Esophagus mucosa (tissue), 1 donor: Measurements from ENCODE around the gene HES2. TPM values are rescaled to one million over a fixed set of nuclear protein-coding genes. Genes with fewer than 3 reads are reported as not detected.
"Not testable (repeated sequence)": the region's sequence is repeated elsewhere in the genome, so short reads cannot be mapped to it uniquely, and the experiment has no call there.

ENCODE experiments used
- ATAC-seq: fragments of 200-7000 bp; cut with Tn5 transposase; one replicate; pipeline ENCODE4 v1.9.1; 2020
- total RNA-seq: library from RNA; stranded (reverse); gene quantifications from one replicate; pipeline ENCODE4 v1.2.4, GENCODE V29; 2023
- donor health status: DM: yes; HTN: yes; CAD: no.

HES2 gene
- total RNA-seq, 1 donor from 2014 or later = 47.3 TPM

DNA sequence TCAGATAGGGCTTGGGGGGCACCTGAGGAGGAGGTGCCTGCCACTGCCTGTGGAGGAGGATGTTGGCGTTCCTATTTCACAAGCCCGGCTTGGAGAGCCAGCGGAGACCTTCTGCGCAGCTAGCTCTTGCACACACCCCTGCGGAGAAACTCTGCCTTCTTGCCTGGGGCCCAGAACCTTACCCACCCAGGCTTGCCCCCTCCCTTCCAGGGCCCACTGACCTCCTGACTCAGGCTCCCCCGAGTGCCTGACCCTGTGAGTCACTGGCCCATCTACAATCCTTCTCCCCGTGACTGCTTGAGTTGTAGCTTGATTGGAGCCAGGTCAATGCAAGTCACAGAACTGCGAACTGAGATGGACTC, 3.4 kb downstream of the HES2 start:
- no peak for ATAC-seq

DNA sequence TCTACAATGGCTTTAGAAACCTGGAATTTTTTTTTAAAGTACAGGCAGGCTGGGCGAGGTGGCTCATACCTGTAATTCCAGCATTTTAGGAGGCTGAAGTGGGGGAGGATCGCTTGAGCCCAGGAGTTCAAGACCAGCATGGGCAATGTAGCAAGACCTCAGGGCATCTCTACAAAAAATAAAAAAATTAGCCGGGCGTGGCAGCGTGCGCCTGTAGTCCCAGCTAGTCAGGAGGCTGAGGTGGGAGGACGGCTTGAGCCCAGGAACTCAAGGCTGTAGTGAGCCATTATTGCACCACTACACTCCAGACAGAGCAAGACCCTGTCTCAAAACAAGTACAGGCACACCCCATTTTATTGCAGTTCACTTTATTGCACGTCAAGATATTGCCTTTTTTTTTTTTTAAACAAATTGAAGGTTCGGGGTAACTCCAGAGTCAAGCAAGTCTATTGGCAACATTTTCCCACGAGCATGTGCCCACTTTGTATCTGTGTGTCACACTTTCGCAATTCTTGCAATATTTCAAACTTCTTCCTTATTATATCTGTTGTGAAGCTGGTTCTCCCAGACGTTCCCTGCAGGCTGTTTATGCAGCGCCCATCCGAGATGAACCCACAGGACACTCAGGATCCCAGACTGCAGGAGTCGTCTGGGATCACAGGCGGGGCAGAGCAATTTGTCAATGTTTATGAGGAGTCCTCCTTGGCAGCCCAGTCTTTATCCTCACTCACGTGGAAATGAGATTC, 4.7 kb downstream of the HES2 start:
- ATAC-seq = peak; percentile 37

DNA sequence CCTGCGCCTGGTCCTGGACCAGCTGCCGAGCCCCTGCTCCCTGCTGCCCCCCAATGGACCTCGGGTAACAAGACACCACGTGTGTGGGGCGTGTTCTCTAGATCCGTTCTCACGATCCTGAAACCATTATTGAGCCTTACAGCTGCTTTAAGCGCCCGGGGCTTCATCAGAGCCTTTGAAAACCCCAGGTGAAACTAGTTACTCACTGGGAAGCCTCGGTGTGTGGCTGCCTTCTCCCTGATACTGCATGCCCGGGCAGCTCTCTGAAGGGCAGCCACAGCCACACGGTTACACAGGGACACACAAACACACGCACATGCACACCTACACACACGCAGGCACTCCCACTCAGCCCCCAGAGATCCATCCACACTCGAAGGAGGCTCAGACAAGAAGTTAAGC, 5.3 kb downstream of the HES2 start:
- ATAC-seq = peak; percentile 83

DNA sequence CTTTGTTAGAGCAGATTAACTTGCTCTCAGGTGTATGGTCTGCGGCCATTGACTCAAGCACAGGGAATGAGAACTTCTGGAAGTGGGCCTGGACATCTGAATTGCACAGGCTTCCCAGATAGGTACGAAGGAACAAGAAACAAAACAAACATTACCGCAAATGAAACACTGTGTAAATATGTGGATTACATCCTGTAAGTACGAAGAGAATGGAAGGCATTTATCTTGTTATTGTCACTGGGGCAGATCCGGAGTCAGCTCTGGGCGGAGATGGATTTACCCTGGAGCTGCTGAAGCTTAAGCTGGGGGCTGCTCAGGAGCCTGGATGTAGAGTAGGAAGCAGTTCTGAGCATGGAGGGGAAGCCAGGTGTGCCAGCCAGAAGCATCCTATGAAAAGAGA, 6.8 kb downstream of the HES2 start:
- no peak for ATAC-seq

DNA sequence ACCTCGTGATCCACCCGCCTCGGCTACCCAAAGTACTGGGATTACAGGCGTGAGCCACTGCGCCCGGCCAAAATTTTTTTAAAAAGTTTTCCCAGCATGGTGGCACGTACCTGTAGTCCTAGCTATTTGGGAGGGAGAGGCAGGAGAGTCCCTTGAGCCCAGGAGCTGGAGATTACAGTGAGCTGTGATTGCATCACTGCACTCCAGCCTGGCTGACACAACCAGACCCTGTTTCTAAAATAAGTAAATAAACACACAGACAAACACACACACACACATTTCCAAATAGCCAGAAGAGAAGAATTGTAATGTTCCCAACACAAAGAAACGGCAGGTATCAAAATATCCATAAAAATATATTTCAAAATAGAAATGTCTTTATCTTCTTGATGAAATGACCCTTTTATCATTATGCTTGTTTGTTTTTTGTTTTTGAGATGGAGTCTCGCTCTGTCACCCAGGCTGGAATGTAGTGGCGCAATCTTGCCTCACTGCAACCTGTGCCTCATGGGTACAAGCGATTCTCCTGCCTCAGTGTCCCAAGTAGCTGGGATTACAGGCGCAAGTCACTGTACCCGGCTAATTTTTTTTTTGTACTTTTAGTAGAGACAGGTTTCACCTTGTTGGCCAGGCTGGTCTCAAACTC, 9.3 kb downstream of the HES2 start:
- no peak for ATAC-seq

DNA sequence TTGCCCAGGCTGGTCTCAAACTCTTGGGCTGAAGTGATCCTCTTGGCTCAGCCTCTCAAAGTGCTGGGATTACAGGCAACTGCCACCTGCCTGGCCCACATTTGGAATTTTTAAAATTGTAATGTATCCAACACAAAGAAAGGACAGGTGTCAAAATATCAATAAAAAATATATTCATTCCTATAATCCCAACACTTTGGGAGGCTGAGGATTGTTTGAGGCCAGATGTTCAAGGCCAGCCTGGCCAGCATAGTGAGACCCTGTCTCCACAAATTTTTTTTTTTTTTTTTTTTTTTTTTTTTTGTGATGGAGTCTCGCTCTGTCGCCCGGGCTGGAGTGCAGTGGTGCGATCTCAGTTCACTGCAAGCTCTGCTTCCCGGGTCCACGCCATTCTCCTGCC, 10.0 kb downstream of the HES2 start:
- ATAC-seq = no peak

DNA sequence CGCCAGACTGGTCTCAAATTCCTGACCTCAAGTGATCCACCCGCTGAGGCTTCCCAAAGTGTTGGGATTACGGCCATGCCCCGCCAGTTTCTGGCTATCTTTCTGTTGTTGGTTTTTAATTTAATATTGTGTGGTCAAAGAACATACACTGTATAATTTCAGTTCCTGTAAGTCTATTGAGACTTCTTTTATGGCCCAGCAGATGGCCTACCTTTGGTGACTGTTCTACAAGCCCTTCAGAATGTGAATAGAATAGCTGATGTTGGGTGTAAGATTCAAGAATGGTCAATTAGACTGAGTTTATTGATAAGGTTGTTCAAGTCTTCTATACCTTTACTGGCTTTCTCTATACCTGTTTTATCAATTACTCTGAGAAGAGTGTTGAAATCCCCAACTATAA, 10.7 kb downstream of the HES2 start:
- no peak for ATAC-seq

DNA sequence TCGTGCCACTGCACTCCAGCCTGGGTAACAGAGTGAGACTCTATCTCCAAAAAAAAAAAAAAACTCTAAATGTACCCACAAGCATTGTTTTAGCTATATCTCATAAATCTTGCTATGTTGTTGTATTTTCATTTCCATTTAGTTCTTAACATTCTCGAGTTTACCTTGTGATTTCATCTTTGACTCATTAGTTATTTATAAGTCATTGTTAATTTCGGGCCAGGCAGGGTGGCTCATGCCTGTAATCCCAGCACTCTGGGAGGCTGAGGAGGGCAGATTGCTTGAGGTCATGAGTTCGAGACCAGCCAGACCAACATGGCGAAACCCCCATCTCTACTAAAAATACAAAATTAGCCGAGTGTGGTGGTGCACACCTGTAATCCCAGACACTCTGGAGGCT, 11.7 kb downstream of the HES2 start:
- no peak for ATAC-seq

DNA sequence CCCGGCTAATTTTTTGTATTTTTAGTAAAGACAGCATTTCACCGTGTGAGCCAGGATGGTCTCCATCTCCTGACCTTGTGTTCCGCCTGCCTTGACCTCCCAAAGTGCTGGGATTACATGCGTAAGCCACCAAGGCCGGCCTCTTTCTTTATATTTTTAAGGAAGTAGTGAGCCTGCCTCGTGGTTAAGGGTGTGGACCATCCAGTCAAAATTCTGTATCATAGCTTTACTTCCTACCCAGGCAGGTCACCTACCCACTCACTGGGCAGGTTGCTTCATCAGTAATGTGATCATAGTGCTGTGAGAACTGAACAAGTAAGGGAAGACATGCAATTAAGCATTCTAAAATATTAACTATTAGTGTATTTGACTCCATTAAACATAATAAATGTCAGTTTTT, 18.0 kb downstream of the HES2 start:
- ATAC-seq = peak; percentile 88

DNA sequence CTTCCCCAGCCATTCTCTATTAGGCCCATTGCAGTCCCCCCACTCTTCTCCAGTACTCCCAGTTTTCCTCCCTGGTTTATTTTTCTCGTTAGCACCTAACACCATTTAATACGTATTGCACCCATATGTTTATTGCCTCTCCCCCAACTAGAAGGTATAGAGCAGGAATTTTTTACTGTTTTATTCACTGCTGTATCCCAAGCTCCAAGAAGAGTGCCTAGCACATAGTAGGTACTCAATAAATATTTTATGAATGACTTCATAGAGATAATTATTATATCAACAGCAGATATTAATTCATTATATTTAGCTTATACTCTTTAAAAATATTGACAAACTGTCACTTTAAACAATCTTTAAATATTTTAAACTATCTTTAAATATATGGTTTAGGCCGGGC, 20.4 kb downstream of the HES2 start:
- no peak for ATAC-seq

DNA sequence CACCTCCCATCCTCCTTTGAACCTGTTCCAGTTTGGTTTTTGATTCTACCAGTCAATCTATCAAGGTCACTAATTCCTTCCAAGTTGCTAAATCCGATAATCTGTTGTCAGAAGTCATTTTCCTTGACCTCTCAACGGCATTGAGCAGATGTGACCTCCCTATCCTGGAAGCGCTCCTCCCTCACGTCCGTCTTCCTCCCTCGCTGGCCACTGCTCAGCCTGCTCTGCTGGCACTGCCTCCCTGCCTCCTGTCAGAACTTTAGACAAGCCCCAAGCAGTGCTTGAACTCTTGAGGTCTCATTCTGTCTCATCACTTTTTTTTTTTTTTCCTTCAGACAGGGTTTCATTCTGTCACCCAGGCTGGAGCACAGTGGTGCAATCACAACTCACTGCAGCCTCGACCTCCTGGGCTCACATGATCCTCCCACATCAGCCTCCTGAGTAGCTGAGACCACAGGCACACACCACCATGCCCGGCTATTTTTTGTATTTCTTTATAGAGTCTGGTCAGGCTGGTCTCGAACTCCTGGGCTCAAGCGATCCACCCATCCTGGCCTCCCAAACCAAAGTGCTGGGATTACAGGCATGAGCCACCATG, 21.8 kb downstream of the HES2 start:
- ATAC-seq = no peak

DNA sequence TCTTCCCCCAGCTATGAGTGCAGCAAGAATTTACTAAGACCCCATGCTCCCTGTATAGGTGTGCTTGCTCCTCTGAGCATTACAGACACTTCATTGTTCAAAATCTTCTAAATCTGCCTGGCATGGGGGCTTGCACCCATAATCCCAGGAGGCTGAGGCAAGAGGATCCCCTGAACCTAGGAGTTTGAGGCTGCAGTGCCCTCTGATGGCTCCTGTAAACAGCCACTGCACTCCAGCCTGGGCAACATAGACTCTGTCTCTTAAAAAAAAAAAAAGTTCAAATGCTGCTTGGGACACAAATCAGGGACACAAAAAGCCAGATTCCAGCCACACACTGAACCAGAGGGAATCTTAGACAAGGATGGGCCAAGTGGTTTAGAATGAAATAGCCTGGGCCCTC, 22.7 kb downstream of the HES2 start:
- no peak for ATAC-seq

DNA sequence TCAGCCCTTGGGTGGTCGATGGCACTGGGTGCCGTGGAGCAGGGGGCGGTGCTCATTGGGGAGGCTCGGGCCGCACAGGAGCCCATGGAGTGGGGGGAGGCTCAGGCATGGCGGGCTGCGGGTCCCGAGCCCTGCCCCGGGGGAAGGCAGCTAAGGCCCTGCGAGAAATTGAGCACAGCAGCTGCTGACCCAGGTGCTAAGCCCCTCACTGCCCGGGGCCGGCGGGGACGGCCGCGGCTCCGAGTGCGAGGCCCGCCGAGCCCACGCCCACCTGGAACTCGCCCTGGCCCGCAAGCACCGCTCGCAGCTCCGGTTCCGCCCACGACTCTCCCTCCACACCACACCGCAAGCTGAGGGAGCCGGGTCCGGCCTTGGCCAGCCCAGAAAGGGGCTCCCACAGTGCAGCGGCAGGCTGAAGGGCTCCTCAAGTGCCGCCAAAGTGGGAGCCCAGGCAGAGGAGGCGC, 23.9 kb downstream of the HES2 start:
- ATAC-seq = not testable (repeated sequence)

DNA sequence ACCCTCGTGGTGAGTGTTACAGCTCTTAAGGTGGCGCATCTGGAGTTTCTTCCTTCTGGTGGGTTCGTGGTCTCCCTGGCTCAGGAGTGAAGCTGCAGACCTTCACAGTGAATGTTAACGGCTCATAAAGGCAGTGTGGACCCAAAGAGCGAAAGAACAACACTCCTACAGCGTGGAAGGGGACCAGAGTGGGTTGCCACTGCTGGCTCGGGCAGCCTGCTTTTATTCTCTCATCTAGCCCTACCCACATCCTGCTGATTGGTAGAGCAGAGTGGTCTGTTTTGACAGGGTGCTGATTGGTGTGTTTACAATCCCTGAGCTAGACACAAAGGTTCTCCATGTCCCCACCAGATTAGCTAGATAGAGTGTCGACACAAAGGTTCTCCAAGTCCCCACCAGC, 24.6 kb downstream of the HES2 start:
- not testable (repeated sequence) for ATAC-seq

DNA sequence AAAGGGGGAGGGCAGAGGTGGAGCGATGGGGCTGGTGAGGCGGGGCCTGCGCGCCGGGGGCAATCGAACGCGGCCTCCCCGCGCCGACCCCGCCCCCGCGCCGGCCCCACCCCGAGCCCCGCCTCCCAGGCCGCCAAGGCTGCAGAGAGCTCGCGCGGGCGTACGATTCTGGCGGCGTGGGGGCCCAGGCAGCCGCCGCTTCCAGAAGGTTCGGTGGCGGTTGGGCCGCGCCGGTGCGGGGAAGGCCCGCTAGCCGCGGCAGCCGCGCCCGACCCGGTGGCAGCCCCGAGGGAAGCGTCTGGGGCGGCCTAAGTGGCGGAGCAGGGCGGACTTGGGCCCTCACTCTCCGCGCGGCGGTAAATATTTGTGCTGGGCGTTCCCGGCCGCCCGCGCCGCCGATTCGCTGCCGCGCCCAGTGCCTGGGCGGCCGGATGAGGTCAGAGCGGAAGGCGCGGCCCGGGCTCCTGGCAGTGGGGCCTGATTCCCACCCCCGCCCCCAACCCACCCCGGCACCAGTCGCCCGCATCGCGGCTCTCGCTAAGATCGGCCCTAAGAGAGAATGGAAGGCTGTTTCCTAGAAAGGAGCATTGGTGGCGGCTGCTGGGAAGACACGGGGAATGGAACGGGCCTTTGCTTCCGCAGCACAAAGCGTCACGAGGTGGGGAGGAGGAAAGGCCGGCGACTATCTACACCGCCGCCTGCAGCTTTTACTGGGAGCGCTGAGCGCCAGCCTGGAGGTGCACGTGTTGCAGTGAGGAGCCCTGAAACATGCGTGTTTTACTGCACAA, 26.1 kb downstream of the HES2 start, which contains the start of gene ACOT7:
Gene ACOT7 (minus strand): TSS at position 368 of the 788 bp plus-strand sequence. CDS start 368 bp downstream, outside the sequence.
- ATAC-seq = peak; percentile 95

DNA sequence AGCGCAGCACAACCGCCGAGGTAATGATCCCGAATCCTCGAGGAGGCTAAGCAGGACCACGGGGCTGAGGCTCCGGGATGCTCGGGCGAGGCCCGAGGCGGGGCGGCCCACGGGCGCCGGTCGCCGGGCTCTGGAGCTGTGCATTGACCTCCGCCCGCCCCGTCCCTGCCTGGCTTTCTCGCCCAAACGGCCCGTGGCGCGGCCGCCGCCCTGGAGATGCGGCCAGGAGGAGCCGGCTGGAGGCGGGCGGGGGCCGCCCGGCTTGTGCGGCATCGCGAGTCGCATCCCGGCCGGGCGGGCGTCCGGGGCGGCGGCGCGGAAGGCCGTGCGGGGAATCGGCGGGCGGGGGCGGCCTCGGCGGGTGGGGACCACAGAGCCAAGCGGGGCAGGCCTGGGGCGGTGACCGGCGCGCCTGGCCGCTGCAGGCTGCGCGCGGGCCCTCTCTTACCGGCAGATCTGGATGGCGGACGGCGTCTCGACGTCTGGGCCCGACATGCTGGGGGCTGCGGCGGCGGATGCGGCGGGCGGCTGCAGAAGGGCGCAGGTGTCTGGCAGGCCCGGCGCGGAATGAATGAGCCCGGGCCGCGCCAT, 26.8 kb downstream of the HES2 start:
- ATAC-seq = peak; percentile 8

DNA sequence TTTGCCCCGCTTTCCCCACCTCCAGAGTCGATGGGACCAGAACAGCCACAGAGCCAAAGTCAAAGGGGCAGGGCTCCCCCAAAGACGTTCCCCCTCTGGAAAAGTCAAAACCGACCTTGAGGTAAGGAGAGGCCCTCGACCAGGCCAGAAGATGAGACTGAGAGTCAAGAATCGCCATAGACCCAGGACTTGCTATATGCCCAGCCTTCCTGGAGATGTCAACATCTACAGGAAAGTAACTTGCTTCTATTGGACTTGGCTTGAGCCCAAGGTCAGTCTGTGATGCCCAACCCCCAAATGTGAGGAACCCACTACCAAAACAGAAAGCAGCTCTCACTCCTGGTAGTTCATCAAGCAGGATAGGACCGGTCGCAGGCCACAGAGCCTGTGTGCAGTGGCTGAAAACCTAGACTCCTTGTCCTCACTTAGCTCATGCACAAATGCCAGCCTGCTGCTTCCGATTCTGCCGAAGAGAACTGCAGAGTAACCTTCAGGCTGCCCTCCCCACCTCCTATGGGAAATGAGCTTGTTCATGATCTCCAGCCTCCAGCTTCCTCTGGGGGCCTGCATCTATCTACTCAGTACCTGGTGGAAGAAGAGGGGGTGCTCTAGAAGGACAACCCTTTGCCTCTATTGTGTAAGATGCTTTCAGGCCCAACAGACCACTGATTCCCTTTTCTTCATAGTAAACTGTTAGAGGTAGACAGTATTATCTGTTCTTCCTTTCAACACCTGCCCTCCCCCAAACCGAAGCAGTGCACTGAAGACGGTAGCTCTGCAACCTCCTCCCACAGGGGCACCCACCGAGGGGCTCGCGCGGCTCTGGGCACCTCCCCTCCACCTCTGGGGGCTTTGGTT, 27.5 kb downstream of the HES2 start:
- ATAC-seq = no peak

DNA sequence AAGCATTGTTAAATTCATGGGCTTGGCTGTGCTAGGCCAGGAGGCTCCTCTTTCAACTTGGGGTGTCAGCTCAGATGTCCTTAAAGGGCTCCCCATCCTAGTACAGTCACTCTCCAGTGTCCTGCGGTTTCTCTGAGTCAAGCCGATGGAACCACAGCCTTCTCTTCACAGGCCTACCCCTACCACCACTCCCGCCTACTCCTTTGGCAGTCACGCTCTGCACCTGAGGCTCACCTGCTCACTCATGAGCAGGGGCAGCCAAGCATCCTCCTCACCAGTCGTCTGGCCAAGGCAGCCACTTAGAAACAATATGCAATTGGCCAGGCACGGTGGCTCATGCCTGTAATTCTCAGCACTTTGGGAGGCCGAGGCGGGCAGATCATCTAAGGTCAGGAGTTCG, 29.7 kb downstream of the HES2 start:
- no peak for ATAC-seq

DNA sequence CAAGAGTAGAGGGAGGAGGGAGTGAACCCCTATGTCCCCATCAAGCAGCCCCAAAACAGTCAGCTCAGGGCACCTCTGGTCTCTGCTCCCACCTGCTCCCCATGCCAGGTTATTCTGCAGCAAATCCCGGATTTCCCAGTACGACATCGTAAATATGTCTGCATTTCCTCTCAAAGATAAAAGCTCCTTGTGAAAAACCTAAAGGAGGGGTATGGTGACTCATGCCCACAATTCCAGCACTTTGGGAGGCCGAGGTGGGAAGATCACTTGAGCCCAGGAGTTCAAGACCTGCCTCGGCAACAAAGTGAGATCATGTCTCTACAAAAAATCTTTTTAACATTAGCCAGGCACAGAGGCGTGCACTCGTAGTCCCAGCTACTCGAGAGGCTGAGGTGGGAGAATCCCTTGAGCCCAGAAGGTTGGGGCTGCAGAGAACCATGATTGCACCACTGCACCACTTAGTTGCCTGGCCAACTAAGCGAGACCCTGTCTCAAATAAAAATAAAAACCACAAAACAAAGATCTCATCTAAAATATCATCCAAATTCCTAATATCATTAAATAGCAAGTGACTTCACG, 33.3 kb downstream of the HES2 start:
- ATAC-seq = peak; percentile 1

DNA sequence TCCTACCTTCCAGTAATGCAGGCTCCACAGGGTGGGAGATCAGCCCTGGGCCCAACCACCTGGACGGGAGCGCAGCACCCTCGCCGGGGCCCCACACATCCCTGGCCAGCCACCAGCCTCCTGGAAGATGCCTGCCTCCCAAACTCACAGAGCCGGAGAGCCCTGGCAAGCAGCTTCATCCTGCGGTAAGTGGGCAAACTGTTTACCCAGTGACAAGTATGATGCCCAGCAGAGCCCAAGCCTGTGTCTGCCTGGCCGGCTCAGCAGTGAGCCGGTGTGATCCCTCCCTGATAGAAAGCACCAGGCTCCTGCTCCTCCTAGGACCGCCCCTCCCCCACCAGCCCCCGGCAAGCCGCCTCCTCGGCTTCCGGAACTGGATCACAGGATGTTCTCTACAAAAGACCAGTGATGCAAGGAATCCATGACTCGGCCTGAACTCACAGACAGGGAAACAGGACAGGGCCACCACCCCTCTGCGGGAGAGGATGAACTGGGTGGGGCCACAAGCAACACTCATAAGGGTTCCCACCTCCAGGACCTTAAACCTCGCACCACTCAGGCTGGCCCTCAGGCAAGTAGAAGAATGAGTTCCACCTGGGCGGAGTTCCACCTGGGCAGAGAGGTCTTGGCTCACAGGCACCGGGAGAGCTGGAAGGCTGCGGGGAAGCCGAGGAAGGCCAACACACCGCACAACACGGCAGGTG, 34.1 kb downstream of the HES2 start:
- peak; percentile 99 for ATAC-seq

DNA sequence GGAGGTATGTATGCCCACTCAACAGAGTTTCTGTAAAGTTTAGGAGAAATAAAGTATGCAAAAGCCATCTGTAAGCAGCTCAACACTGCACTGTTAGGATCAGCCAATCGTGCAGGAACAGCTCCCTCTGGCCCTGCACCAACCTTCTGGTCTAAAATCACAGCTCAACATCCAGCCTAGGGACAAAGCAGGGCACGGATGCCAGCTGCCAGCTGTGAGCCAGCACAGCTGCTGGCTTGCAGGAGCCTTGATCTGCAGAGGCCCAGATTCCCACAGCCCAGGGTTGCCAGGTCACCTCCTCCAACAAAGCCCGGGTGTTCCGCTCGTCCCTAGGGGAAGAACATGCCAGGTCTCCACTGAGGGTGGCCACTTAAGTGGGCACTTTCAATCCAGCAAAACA, 34.8 kb downstream of the HES2 start:
- peak; percentile 32 for ATAC-seq
